ENCODE measurements around the gene JMJD6.
A peak's percentile ranks its signal among the peaks of the same experiment; 100 is the strongest.
"Not testable (repeated sequence)": the region's sequence is repeated elsewhere in the genome, so short reads cannot be mapped to it uniquely, and the experiment has no call there.

JMJD6 gene

DNA sequence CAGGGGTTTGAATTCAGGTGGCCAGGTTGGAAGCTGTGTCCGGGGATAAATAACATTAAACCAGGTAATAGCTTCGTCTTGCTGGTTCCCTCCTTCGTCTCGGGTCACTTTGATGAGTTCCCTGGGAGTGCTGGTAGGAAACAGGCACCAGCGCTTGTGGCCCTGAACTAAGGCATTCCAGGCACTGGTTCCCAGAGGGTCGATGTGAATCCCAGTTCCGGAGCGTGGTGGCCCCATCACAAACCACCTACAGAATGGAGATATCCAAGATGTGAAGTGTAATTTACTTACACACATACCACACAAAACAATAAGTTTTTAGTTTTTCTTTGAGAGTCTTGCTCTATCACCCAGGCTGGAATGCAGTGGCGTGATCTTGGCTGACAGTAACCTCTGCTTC lies 2.6 kb downstream of the JMJD6 start:
- Histone ChIP-seq H3K9me3 (ENCODE audit: control insufficient read depth, low read length) (no peaks in the 10 kb centered on the region), H3K27me3 (replicated peaks; ENCODE audit: control insufficient read depth, insufficient read depth, low read length) (no peaks in the 10 kb centered on the region), H3K4me3 (ENCODE audit: low read length) (no peak overlapping the region), H3K4me1 (ENCODE audit: control insufficient read depth, insufficient read depth, low read length) (peaks cover 31% of the 10 kb centered on the region), H3K36me3 (ENCODE audit: control insufficient read depth, insufficient read depth, low read length, severe bottlenecking) (peaks cover 55% of the 10 kb centered on the region), H3K9ac (ENCODE audit: low read length) (no peak overlapping the region)
- DNase-seq (ENCODE audit: low read depth) = no peak

DNA sequence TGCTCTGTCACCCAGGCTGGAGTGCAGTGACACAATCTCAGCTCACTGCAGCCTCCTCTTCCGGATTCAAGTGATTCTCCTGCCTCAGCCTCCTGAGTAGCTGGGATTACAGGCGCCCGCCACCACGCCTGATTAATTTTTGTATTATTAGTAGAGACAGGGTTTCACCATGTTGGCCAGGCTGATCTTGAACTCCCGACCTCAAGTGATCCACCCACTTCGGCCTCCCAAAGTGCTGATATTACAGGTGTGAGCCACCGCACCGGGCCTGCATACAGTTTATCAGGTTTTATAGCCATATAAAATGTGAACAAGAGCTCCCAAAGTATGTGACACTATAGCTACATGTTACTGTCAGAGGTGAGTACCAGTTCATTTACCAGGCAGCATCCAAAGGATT lies 3.4 kb downstream of the JMJD6 start:
- H3K27me3 ChIP-seq (replicated peaks; ENCODE audit: control insufficient read depth, insufficient read depth, low read length); H3K4me3 ChIP-seq (ENCODE audit: low read length); DNase-seq (ENCODE audit: low read depth); H3K9me3 ChIP-seq (ENCODE audit: control insufficient read depth, low read length); H3K9ac ChIP-seq (ENCODE audit: low read length): not testable (repeated sequence)
- H3K4me1 ChIP-seq (ENCODE audit: control insufficient read depth, insufficient read depth, low read length) = peaks cover 24% of the 10 kb centered on the region
- peaks cover 64% of the 10 kb centered on the region for H3K36me3 ChIP-seq (ENCODE audit: control insufficient read depth, insufficient read depth, low read length, severe bottlenecking)

DNA sequence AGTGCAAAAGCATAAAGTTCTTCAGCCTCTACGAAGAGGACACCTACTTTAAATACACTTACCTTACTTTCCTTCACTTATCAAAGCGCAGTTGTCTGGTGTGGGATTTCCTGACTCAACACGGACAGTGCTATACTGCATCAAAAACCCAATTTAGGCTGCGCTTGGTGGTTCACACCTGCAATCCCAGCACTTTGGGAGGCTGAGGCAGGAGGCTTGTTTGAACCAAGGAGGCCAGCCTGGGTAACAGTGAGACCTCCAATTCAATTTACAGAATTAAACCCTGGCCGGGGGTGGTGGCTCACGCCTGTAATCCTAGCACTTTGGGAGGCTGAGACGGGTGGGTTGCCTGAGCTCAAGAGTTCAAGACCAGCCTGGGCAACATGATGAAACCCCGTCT lies 4.1 kb downstream of the JMJD6 start:
- H3K27me3 ChIP-seq (replicated peaks; ENCODE audit: control insufficient read depth, insufficient read depth, low read length) = no peaks in the 10 kb centered on the region
- no peak overlapping the region for H3K4me3 ChIP-seq (ENCODE audit: low read length)
- peaks cover 69% of the 10 kb centered on the region for H3K36me3 ChIP-seq (ENCODE audit: control insufficient read depth, insufficient read depth, low read length, severe bottlenecking)
- H3K9ac ChIP-seq (ENCODE audit: low read length) = no peak overlapping the region
- no peak for DNase-seq (ENCODE audit: low read depth)
- H3K4me1 ChIP-seq (ENCODE audit: control insufficient read depth, insufficient read depth, low read length) = peaks cover 21% of the 10 kb centered on the region
- H3K9me3 ChIP-seq (ENCODE audit: control insufficient read depth, low read length) = no peaks in the 10 kb centered on the region

DNA sequence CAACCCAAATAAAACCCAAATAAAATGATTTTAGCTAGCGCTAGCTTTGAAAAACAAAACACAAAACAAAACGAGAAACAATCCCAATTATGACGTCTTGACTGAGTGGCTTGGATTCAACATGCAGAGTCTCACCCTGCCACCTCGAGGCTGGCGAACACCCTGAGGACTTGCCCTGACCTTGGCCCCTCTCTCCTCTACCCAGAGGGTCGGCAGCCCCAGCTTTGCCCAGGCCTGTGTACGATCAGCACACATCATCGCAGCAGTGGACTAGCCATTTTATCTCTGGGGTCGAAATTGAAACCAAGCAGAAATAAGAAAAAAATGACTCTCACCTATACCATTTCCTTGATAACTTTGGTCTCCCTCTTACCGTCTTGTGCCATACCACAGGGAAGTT lies 4.9 kb downstream of the JMJD6 start:
- Histone ChIP-seq H3K36me3 (ENCODE audit: control insufficient read depth, insufficient read depth, low read length, severe bottlenecking) (peaks cover 70% of the 10 kb centered on the region), H3K9me3 (ENCODE audit: control insufficient read depth, low read length) (no peaks in the 10 kb centered on the region)
- no peak for DNase-seq (ENCODE audit: low read depth)

DNA sequence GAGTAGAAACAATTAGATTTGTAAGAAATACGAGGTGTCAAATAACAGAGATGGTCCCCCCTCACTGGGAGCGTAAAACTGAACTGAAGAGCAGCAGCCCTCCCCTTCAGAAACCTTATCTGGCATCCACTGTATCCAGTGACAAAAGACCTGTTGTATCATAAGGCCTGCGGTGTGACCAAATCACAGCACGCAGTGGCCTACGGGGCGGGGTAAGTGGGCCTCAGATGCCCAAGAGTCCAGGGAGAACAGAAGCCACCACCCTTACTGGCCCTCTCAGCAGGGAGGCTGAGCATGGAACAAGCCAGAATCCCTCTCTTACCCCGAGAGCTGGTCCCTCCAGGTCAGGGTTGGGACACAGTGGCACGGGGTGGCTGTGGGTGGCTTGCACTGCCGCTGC lies 5.5 kb downstream of the JMJD6 start:
- H3K4me3 ChIP-seq (ENCODE audit: low read length) = no peak overlapping the region
- H3K4me1 ChIP-seq (ENCODE audit: control insufficient read depth, insufficient read depth, low read length) = peaks cover 34% of the 10 kb centered on the region
- no peak for DNase-seq (ENCODE audit: low read depth)
- H3K36me3 ChIP-seq (ENCODE audit: control insufficient read depth, insufficient read depth, low read length, severe bottlenecking) = peaks cover 70% of the 10 kb centered on the region
- no peaks in the 10 kb centered on the region for H3K9me3 ChIP-seq (ENCODE audit: control insufficient read depth, low read length)
- no peak overlapping the region for H3K9ac ChIP-seq (ENCODE audit: low read length)
- no peaks in the 10 kb centered on the region for H3K27me3 ChIP-seq (replicated peaks; ENCODE audit: control insufficient read depth, insufficient read depth, low read length)

More for the DNA sequence above, 4.9 kb downstream of the JMJD6 start:
- H3K4me3 ChIP-seq (ENCODE audit: low read length) = no peak overlapping the region
- H3K4me1 ChIP-seq (ENCODE audit: control insufficient read depth, insufficient read depth, low read length) = peaks cover 29% of the 10 kb centered on the region
- H3K9ac ChIP-seq (ENCODE audit: low read length) = no peak overlapping the region
- no peaks in the 10 kb centered on the region for H3K27me3 ChIP-seq (replicated peaks; ENCODE audit: control insufficient read depth, insufficient read depth, low read length)

DNA sequence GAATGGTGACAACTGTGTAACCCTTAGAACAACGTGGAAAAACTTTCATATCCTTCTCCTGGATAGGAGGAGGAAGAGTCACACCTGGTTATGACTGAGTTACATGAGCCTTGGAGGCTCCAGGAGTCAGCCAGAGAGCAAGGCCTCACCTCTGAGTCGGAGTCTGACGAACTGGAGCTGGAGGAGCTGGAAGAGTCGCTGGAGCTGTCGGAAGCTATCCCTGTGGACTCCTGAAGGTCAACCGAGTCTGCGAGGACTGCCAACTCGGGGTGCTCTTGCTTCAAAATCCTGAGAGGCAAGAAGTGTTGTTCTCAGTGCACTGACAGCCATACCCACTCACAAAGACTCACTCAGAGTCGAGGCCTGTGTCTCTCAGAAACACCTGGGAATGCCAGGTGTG lies 6.2 kb downstream of the JMJD6 start:
- Histone ChIP-seq H3K9ac (ENCODE audit: low read length) (no peak overlapping the region), H3K27me3 (replicated peaks; ENCODE audit: control insufficient read depth, insufficient read depth, low read length) (no peaks in the 10 kb centered on the region), H3K4me3 (ENCODE audit: low read length) (no peak overlapping the region), H3K4me1 (ENCODE audit: control insufficient read depth, insufficient read depth, low read length) (peaks cover 38% of the 10 kb centered on the region), H3K9me3 (ENCODE audit: control insufficient read depth, low read length) (no peaks in the 10 kb centered on the region), H3K36me3 (ENCODE audit: control insufficient read depth, insufficient read depth, low read length, severe bottlenecking) (peaks cover 73% of the 10 kb centered on the region)
- DNase-seq (ENCODE audit: low read depth) = no peak

DNA sequence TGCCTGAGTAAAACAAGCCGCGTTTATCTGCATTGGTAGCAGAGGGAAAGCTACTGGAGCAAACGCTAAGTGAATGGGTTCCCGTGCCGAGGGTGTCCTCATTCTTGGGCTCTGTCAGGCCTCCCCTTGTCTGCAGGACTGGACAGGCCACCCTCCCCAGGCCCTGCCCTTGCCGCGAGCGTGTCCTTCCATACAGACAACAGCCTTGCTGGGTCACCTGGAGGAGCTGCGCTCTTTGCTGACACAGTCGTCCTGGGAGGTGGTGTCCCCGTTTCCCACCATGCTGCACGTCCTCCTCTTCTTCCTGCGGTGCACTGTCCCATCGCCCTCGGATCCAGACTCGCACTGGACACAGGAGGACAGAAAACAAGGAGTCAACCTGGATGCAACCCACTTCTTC lies 7.9 kb downstream of the JMJD6 start:
- no peaks in the 10 kb centered on the region for H3K27me3 ChIP-seq (replicated peaks; ENCODE audit: control insufficient read depth, insufficient read depth, low read length)
- no peak overlapping the region for H3K9ac ChIP-seq (ENCODE audit: low read length)
- peaks cover 33% of the 10 kb centered on the region for H3K4me1 ChIP-seq (ENCODE audit: control insufficient read depth, insufficient read depth, low read length)
- peaks cover 73% of the 10 kb centered on the region for H3K36me3 ChIP-seq (ENCODE audit: control insufficient read depth, insufficient read depth, low read length, severe bottlenecking)
- no peak for DNase-seq (ENCODE audit: low read depth)
- no peaks in the 10 kb centered on the region for H3K9me3 ChIP-seq (ENCODE audit: control insufficient read depth, low read length)
- no peak overlapping the region for H3K4me3 ChIP-seq (ENCODE audit: low read length)

DNA sequence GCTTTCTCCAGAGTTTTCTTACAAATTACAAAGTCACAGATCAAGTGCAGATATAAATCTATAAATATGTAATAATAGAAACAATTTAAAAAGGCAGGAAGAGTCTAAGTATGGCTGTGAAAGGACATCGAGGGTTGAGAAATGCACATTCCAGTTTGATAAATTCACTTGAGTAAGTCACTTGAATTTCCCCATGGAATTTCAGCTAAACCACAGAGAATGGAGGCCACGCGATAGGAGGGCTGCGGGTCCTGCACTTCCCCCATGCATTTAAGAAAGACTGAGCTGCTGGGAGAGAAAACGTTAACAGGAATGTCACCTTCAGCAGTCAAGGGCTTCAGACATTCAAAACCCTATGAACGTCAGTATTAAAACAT lies 9.6 kb downstream of the JMJD6 start:
- H3K36me3 ChIP-seq (ENCODE audit: control insufficient read depth, insufficient read depth, low read length, severe bottlenecking) = peaks cover 63% of the 10 kb centered on the region
- H3K4me1 ChIP-seq (ENCODE audit: control insufficient read depth, insufficient read depth, low read length) = peaks cover 34% of the 10 kb centered on the region
- peak overlapping the region; percentile 72 for H3K4me3 ChIP-seq (ENCODE audit: low read length)
- DNase-seq (ENCODE audit: low read depth) = peak; percentile 90
- no peaks in the 10 kb centered on the region for H3K9me3 ChIP-seq (ENCODE audit: control insufficient read depth, low read length)
- peak overlapping the region; percentile 89 for H3K9ac ChIP-seq (ENCODE audit: low read length)
- H3K27me3 ChIP-seq (replicated peaks; ENCODE audit: control insufficient read depth, insufficient read depth, low read length) = no peaks in the 10 kb centered on the region

DNA sequence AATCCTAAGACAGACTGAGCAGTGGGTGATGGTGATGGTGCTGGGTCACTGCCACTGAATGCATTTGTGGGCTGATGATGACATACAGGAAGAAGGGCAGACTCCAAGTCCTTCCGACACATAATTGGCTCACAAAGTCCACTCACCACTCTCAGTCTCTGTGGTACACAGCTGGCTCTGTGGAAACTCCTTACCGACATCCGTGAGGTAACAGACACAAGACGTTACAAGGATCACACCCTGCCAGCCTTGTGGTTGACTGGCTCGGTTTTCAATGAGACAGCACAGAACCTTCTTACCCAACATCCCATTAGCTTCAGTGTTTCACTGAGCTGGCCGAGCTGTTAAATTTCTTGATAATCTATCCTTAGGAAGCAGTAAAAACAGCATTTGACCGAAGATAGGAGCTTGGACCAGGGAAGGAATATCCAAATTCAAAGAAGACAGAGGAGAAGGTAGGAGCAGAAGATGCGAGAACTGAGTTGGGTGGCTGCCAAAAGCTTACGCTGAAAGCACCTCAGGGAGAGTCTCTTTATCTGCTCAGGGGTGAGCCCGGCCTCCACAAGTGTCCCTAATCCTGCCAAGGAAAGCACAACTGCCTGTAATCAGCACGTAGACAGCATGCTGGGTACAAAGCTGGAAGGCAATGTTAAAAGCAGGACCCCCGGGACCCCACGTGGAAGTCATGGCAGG lies 10.1 kb downstream of the JMJD6 start:
- peaks cover 39% of the 10 kb centered on the region for H3K4me1 ChIP-seq (ENCODE audit: control insufficient read depth, insufficient read depth, low read length)
- H3K36me3 ChIP-seq (ENCODE audit: control insufficient read depth, insufficient read depth, low read length, severe bottlenecking) = peaks cover 57% of the 10 kb centered on the region
- no peaks in the 10 kb centered on the region for H3K9me3 ChIP-seq (ENCODE audit: control insufficient read depth, low read length)
- peak overlapping the region; percentile 72 for H3K4me3 ChIP-seq (ENCODE audit: low read length)
- peak overlapping the region; percentile 89 for H3K9ac ChIP-seq (ENCODE audit: low read length)
- peak; percentile 82 for DNase-seq (ENCODE audit: low read depth)
- no peaks in the 10 kb centered on the region for H3K27me3 ChIP-seq (replicated peaks; ENCODE audit: control insufficient read depth, insufficient read depth, low read length)

DNA sequence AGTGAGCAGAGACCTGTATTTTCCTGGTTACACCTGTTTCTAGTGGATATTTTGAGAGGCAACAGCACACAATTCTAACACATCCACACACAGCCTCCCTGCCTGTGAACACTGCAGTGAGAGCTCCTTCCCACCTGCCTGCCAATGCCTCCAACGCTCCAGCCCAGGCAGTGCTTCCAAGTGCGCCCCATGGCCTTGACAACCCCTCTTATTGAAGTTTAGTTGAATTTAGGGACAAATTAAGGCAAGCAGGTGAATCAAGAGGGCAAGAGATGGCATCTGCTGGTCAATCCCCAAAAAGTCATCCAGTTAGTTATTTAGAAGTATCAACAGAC lies 10.9 kb downstream of the JMJD6 start:
- DNase-seq (ENCODE audit: low read depth) = no peak
- no peaks in the 10 kb centered on the region for H3K9me3 ChIP-seq (ENCODE audit: control insufficient read depth, low read length)
- peaks cover 49% of the 10 kb centered on the region for H3K36me3 ChIP-seq (ENCODE audit: control insufficient read depth, insufficient read depth, low read length, severe bottlenecking)

DNA sequence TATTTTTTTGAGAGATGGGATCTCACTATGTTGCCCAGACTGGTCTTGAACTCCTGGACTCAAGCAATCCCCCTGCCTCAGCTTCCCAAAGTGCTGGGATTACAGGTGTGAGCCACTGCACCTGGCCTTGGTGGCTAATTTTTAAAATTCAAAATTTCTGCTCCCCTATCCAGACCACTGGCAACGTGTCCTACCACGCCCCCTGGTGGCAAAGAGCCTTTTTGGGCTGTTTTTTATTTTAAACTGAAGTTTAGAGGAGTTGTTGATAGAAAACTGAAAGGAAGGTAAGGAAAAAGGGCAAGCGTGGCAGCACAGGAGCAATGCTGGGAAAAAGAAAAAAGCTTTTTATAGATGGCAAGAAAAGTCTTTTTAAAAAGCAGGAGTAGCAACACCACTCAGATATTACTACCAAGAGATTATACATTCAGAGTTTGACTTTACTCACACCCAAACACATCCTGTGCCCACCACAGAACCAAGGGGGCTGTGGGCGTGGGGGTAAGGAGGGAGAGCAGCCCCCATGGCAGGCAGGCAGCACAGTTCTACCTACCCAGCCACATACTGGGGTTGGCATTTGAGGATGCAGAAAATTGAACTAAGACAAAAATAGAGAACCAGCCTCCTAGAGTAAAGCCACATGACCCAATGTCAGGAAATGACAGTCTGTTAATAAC lies 11.4 kb downstream of the JMJD6 start:
- DNase-seq (ENCODE audit: low read depth) = peak; percentile 91
- H3K9ac ChIP-seq (ENCODE audit: low read length) = peak overlapping the region; percentile 60
- H3K27me3 ChIP-seq (replicated peaks; ENCODE audit: control insufficient read depth, insufficient read depth, low read length) = no peaks in the 10 kb centered on the region
- H3K4me1 ChIP-seq (ENCODE audit: control insufficient read depth, insufficient read depth, low read length) = peaks cover 43% of the 10 kb centered on the region
- no peak overlapping the region for H3K4me3 ChIP-seq (ENCODE audit: low read length)
- no peaks in the 10 kb centered on the region for H3K9me3 ChIP-seq (ENCODE audit: control insufficient read depth, low read length)
- H3K36me3 ChIP-seq (ENCODE audit: control insufficient read depth, insufficient read depth, low read length, severe bottlenecking) = peaks cover 44% of the 10 kb centered on the region

More for the DNA sequence above, 10.9 kb downstream of the JMJD6 start:
- peak overlapping the region; percentile 60 for H3K9ac ChIP-seq (ENCODE audit: low read length)
- H3K27me3 ChIP-seq (replicated peaks; ENCODE audit: control insufficient read depth, insufficient read depth, low read length) = no peaks in the 10 kb centered on the region
- peaks cover 43% of the 10 kb centered on the region for H3K4me1 ChIP-seq (ENCODE audit: control insufficient read depth, insufficient read depth, low read length)
- H3K4me3 ChIP-seq (ENCODE audit: low read length) = no peak overlapping the region

Data from adipocyte (in vitro differentiated cells).